AG04449 (cell line): ENCODE results near the gene PRCP.
"Not testable (repeated sequence)": the region's sequence is repeated elsewhere in the genome, so short reads cannot be mapped to it uniquely, and the experiment has no call there.

ENCODE experiments used
- CTCF ChIA-PET: fragments of 350-600 bp; formaldehyde crosslinking; extraction: SDS; loops from one replicate; lab custom pipeline; 2021; ENCODE audit warnings: antibody characterized with exemption; lab: Yijun Ruan, JAX
- POLR2A ChIA-PET: fragments of 400-600, 350-600 bp; formaldehyde crosslinking; extraction: SDS; loops from one replicate; lab custom pipeline; 2020; ENCODE audit warnings: antibody characterized with exemption, inconsistent platforms; lab: Yijun Ruan, JAX
- DNase-seq: peaks from one replicate; pipeline ENCODE4 v3.0.0-alpha.2; 2010; ENCODE audit warnings: low read depth, low spot score
- H3K4me3 ChIP-seq: 2 replicates; pipeline ENCODE4 v1.5.1; 2011; ENCODE audit warnings: low read depth, mild to moderate bottlenecking, control low read depth, low read length
- CTCF ChIP-seq: IDR thresholded peaks from one replicate; pipeline ENCODE4 v1.5.1; 2011; ENCODE audit warnings: mild to moderate bottlenecking, moderate library complexity, low read length, control low read depth, inconsistent platforms; ENCODE audit not compliant: insufficient read depth; ENCODE audit errors: missing control alignments

The PRCP gene

GRCh38 chr11:82929121-82929520, 28.9 kb upstream of the PRCP start:
- ChIA-PET CTCF (interaction anchor here (2.3 to 2.8 kb wide), 2 partner anchors 10 to 62 kb away, joined by 7 to 9 read pairs; no protein-coding TSS in a partner anchor), POLR2A (no interaction called here)
- no peak for TF ChIP-seq CTCF
- H3K4me3 ChIP-seq: no peak overlapping the region
- DNase-seq: no peak

- CTCF ChIA-PET: interaction anchor here (0.6 to 2.5 kb wide), 19 partner anchors 9 to 308 kb away, joined by 3 to 12 read pairs (median 4); partner anchors contain the start of gene DDIAS
- peak; percentile 69 for TF ChIP-seq CTCF
- POLR2A ChIA-PET: no interaction called here
- peak; percentile 17 for DNase-seq
- H3K4me3 ChIP-seq: no peak overlapping the region
Observed at GRCh38 chr11:82927264-82927880, 27.1 kb upstream of the PRCP start.

- H3K4me3 ChIP-seq: no peak overlapping the region
- ChIA-PET CTCF (interaction anchor here (0.9 to 2.5 kb wide), 8 partner anchors 8 to 322 kb away, joined by 3 to 9 read pairs (median 3); no protein-coding TSS in a partner anchor), POLR2A (no interaction called here)
- DNase-seq: no peak
- TF ChIP-seq CTCF: no peak
Observed at GRCh38 chr11:82924522-82925224, 24.4 kb upstream of the PRCP start.

- DNase-seq, POLR2A ChIA-PET, H3K4me3 ChIP-seq: not testable (repeated sequence)
- CTCF ChIA-PET: interaction anchor here (1.5 kb wide), 1 partner anchor 9 kb away, joined by 3 read pairs; no protein-coding TSS in a partner anchor
Observed at GRCh38 chr11:82922396-82923173, 22.4 kb upstream of the PRCP start.

- POLR2A ChIA-PET: interaction anchor here (0.7 kb wide), 1 partner anchor 305 kb away, joined by 3 read pairs; no protein-coding TSS in a partner anchor
Observed at GRCh38 chr11:82920227-82920626, 20.0 kb upstream of the PRCP start.

GRCh38 chr11:82919786-82920185, 19.6 kb upstream of the PRCP start:
- not testable (repeated sequence) for H3K4me3 ChIP-seq, DNase-seq
- POLR2A ChIA-PET: interaction anchor here (0.7 kb wide), 1 partner anchor 305 kb away, joined by 3 read pairs; no protein-coding TSS in a partner anchor
- CTCF ChIA-PET: interaction anchor here (1.4 kb wide), 1 partner anchor 330 kb away, joined by 4 read pairs; no protein-coding TSS in a partner anchor

More at GRCh38 chr11:82920227-82920626, 20.0 kb upstream of the PRCP start:
- CTCF ChIA-PET: interaction anchor here (1.4 kb wide), 1 partner anchor 330 kb away, joined by 4 read pairs; no protein-coding TSS in a partner anchor
- H3K4me3 ChIP-seq, DNase-seq: not testable (repeated sequence)

GRCh38 chr11:82909015-82909640, 8.9 kb upstream of the PRCP start:
- CTCF ChIA-PET: interaction anchor here (0.8 to 2.6 kb wide), 4 partner anchors 18 to 342 kb away, joined by 3 to 22 read pairs (median 4); no protein-coding TSS in a partner anchor
- H3K4me3 ChIP-seq: no peak overlapping the region
- POLR2A ChIA-PET: interaction anchor here (0.6 kb wide), 1 partner anchor 341 kb away, joined by 3 read pairs; no protein-coding TSS in a partner anchor
- TF ChIP-seq CTCF: no peak
- no peak for DNase-seq
